NK-92 (cell line): ENCODE measurements around the gene SALL1.

Experiments
- DNase-seq: peaks from one replicate; lab custom pipeline; 2025; ENCODE audit not compliant: unreplicated experiment; lab: John Stamatoyannopoulos, UW

Gene SALL1

GRCh38 chr16:51150888-51151320, at the start of gene SALL1:
SALL1 (minus strand) TSS chr16:51151270; CDS start chr16:51151241, 29 bp downstream.
- no peak for DNase-seq

- no peak for DNase-seq
These were observed 49.7 kb upstream of the SALL1 start for GRCh38 chr16:51200793-51201192.

- DNase-seq, result no peak
These were observed 47.1 kb upstream of the SALL1 start for GRCh38 chr16:51197953-51198748.

GRCh38 chr16:51193879-51194278, 42.8 kb upstream of the SALL1 start:
- DNase-seq, result no peak

- DNase-seq, result no peak
These were observed 33.8 kb upstream of the SALL1 start for GRCh38 chr16:51184702-51185433.

- DNase-seq, result no peak
These were observed 30.4 kb upstream of the SALL1 start for GRCh38 chr16:51181503-51181811.

- no peak for DNase-seq
These were observed 29.8 kb upstream of the SALL1 start for GRCh38 chr16:51180719-51181502.

GRCh38 chr16:51175081-51175480, 24.0 kb upstream of the SALL1 start:
- no peak for DNase-seq

- DNase-seq, result no peak
These were observed 21.3 kb upstream of the SALL1 start for GRCh38 chr16:51172368-51172767.

GRCh38 chr16:51168755-51169154, 17.7 kb upstream of the SALL1 start:
- no peak for DNase-seq

- DNase-seq, result no peak
These were observed 16.3 kb upstream of the SALL1 start for GRCh38 chr16:51167170-51167895.

GRCh38 chr16:51166541-51166940, 15.5 kb upstream of the SALL1 start:
- no peak for DNase-seq

GRCh38 chr16:51166091-51166490, 15.0 kb upstream of the SALL1 start:
- DNase-seq, result no peak

- DNase-seq, result no peak
These were observed 14.0 kb upstream of the SALL1 start for GRCh38 chr16:51165043-51165442.

GRCh38 chr16:51164574-51164973, 13.5 kb upstream of the SALL1 start:
- no peak for DNase-seq

GRCh38 chr16:51163894-51164566, 13.0 kb upstream of the SALL1 start:
- DNase-seq, result no peak

GRCh38 chr16:51163366-51163765, 12.3 kb upstream of the SALL1 start:
- DNase-seq, result no peak

GRCh38 chr16:51161440-51162195, 10.5 kb upstream of the SALL1 start:
- DNase-seq, result no peak

GRCh38 chr16:51159865-51160264, 8.8 kb upstream of the SALL1 start:
- no peak for DNase-seq

GRCh38 chr16:51159296-51159695, 8.2 kb upstream of the SALL1 start:
- DNase-seq, result no peak
